Caco-2 (cell line): ENCODE measurements around the gene POLD1. TPM values are rescaled to one million over a fixed set of nuclear protein-coding genes. Genes with fewer than 3 reads are reported as not detected.

Experiments
- BruUV-seq: library from RNA; stranded (reverse); fragments of 400-500 nt; replicated peaks from 2 replicates; lab custom pipeline; 2021; lab: Mats Ljungman, UMichigan
- CTCF ChIA-PET: fragments of 300-600 bp; sonication (Branson Sonifier 250); formaldehyde crosslinking; loops from one replicate; lab custom pipeline; 2022; ENCODE audit warnings: antibody characterized with exemption; lab: Charles Lee
- POLR2A ChIA-PET: fragments of 300-600 bp; sonication (Branson Sonifier 250); formaldehyde crosslinking; loops from one replicate; lab custom pipeline; 2022; ENCODE audit warnings: antibody characterized with exemption; lab: Charles Lee
- DNase-seq, 2 experiments: peaks; one replicate each; pipeline versions ENCODE4 v3.0.0 to v3.0.0-alpha.2; 2020 to 2022
- H3K27me3 ChIP-seq: replicated peaks from 2 replicates; pipeline ENCODE4 v1.6.0; 2011; ENCODE audit warnings: low read length; ENCODE audit not compliant: control insufficient read depth, insufficient read depth
- H3K36me3 ChIP-seq: 2 replicates; pipeline ENCODE4 v1.5.1; 2011; ENCODE audit warnings: low read length; ENCODE audit not compliant: control insufficient read depth, insufficient read depth
- H3K4me1 ChIP-seq: fragments of 250-450 bp; sonication (Bioruptor Pico); 2 replicates; pipeline ENCODE4 v1.5.1; 2020; ENCODE audit warnings: mild to moderate bottlenecking
- H3K4me3 ChIP-seq: 2 replicates; pipeline ENCODE4 v1.5.1; 2011; ENCODE audit warnings: low read depth, mild to moderate bottlenecking, control low read depth, low read length
- H3K9me3 ChIP-seq: fragments of 250-450 bp; sonication (Bioruptor Pico); 2 replicates; pipeline ENCODE4 v1.5.1; 2020; ENCODE audit warnings: mild to moderate bottlenecking, moderate library complexity
- H3K27ac Mint-ChIP-seq: one replicate; pipeline ENCODE4 v1.8.0; 2022; ENCODE audit warnings: mixed read lengths; ENCODE audit not compliant: unreplicated experiment
- H3K27me3 Mint-ChIP-seq: one replicate; pipeline ENCODE4 v1.8.0; 2022; ENCODE audit warnings: mixed read lengths; ENCODE audit not compliant: insufficient read depth, unreplicated experiment
- H3K36me3 Mint-ChIP-seq: one replicate; pipeline ENCODE4 v1.8.0; 2022; ENCODE audit warnings: mild to moderate bottlenecking, mixed read lengths; ENCODE audit not compliant: insufficient read depth, unreplicated experiment
- H3K4me1 Mint-ChIP-seq: one replicate; pipeline ENCODE4 v1.8.0; 2022; ENCODE audit warnings: low read depth, mixed read lengths; ENCODE audit not compliant: unreplicated experiment
- H3K4me3 Mint-ChIP-seq: one replicate; pipeline ENCODE4 v1.8.0; 2022; ENCODE audit warnings: mild to moderate bottlenecking, moderate library complexity, mixed read lengths; ENCODE audit not compliant: unreplicated experiment
- H3K9me3 Mint-ChIP-seq: one replicate; pipeline ENCODE4 v1.8.0; 2022; ENCODE audit warnings: mixed read lengths; ENCODE audit not compliant: unreplicated experiment
- intact Hi-C: fragments of 100-400 bp; cut with micrococcal nuclease; formaldehyde crosslinking; loops from one replicate; pipeline ENCODE4 v1.10.0; 2022; ENCODE audit not compliant: unreplicated experiment
- total RNA-seq: library from RNA; stranded (reverse); gene quantifications from 2 replicates; pipeline ENCODE4 v1.2.3, GENCODE V29; 2022
- TF ChIP-seq, protein P1 (sequence below), 2 experiments: fragments of 200-600 bp in 1 of 2; IDR thresholded peaks; 1 replicate in 1 of 2; 2 replicates in 1 of 2; pipeline versions ENCODE4 v1.5.1 to v1.8.0; 2011 to 2022; ENCODE audit warnings: antibody characterized with exemption in 1 of 2, control low read depth in 1 of 2, inconsistent platforms in 1 of 2, low read depth in 1 of 2, low read length in 1 of 2, mild to moderate bottlenecking in 1 of 2, moderate library complexity in 1 of 2; ENCODE audit not compliant: insufficient read depth in 1 of 2, severe bottlenecking in 1 of 2, unreplicated experiment in 1 of 2

Gene POLD1
- total RNA-seq, 1 experiment from 2014 or later = 128 TPM

DNA sequence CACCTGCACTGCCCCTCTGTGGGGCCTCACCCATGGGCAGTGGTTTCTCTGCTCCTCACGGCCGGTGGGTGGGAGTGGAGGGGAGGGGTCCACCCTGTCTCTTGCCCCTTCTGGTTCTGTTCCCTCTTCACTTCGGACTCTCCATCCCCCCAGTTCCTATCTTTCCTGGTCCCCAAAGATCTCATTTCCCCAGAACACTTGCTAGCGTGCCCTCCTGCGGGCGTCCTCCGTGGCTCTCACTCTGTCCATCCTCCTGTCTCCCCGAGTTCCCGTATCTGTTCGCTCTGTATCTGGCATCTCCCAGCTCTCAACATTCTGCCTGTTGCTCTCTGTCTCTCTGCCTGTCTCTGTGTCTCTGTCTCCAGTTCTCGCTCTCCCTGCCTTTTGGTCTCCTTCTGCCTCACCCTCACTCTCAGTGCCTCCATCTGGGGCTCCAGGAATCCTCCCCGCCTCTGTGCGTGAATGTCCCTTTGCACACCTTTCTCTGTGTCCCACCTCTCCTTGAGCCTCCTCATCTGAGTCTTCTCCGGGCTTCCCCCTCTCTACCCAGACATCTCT, 35.0 kb downstream of the POLD1 start:
- H3K4me3 ChIP-seq = no peak overlapping the region
- H3K27me3 Mint-ChIP-seq = no peaks in the 10 kb centered on the region
- H3K27ac Mint-ChIP-seq = no peak overlapping the region
- no peak overlapping the region for H3K4me3 Mint-ChIP-seq
- peaks cover 18% of the 10 kb centered on the region for H3K4me1 Mint-ChIP-seq
- H3K36me3 ChIP-seq = no peaks in the 10 kb centered on the region
- TF ChIP-seq, protein P1, sequence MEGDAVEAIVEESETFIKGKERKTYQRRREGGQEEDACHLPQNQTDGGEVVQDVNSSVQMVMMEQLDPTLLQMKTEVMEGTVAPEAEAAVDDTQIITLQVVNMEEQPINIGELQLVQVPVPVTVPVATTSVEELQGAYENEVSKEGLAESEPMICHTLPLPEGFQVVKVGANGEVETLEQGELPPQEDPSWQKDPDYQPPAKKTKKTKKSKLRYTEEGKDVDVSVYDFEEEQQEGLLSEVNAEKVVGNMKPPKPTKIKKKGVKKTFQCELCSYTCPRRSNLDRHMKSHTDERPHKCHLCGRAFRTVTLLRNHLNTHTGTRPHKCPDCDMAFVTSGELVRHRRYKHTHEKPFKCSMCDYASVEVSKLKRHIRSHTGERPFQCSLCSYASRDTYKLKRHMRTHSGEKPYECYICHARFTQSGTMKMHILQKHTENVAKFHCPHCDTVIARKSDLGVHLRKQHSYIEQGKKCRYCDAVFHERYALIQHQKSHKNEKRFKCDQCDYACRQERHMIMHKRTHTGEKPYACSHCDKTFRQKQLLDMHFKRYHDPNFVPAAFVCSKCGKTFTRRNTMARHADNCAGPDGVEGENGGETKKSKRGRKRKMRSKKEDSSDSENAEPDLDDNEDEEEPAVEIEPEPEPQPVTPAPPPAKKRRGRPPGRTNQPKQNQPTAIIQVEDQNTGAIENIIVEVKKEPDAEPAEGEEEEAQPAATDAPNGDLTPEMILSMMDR (IDR thresholded peaks at IDR 0.05; ENCODE audit: insufficient read depth in 1 of 2, low read depth in 1 of 2, low read length in 1 of 2, severe bottlenecking in 1 of 2, unreplicated experiment in 1 of 2) = no peak
- H3K4me1 ChIP-seq = peaks cover 11% of the 10 kb centered on the region; the same call in 1 of the 2 replicates
- no peaks in the 10 kb centered on the region for H3K9me3 ChIP-seq
- no peaks in the 10 kb centered on the region for H3K27me3 ChIP-seq
- CTCF ChIA-PET = no interaction called here
- POLR2A ChIA-PET = no interaction called here
- BruUV-seq = no TSS peak
- intact Hi-C loops = no loop called here
- no peak for DNase-seq
- H3K36me3 Mint-ChIP-seq = peaks cover 23% of the 10 kb centered on the region
- no peaks in the 10 kb centered on the region for H3K9me3 Mint-ChIP-seq

DNA sequence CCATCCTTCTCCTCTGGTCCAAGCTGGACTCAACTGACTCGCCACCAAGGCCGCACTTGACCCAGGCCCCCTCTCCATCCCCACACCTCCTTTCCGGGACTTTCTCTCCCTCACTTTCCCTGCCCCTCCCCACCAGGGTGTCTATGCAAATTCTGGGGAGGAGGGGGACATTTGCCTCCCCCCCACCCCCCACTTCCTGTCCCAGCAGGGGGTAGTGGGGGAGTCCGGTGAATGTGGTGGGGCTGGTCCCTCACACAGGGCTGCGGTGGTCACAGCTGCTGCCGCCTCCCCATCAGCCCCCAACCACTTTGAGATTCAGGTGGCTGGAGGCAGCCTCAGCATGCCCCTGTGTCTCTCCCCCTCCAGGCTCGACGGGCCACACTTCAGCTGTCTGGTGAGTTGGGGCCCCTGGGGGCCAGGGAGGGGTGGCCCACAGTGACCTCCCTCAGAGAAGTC, 35.5 kb downstream of the POLD1 start:
- POLR2A ChIA-PET = no interaction called here
- H3K27me3 Mint-ChIP-seq = no peaks in the 10 kb centered on the region
- no peaks in the 10 kb centered on the region for H3K9me3 Mint-ChIP-seq
- peaks cover 18% of the 10 kb centered on the region for H3K36me3 Mint-ChIP-seq
- H3K4me1 Mint-ChIP-seq = peaks cover 18% of the 10 kb centered on the region
- CTCF ChIA-PET = no interaction called here
- Histone ChIP-seq H3K4me1 (peaks cover 11% of the 10 kb centered on the region; the same call in 1 of the 2 replicates), H3K9me3 (no peaks in the 10 kb centered on the region), H3K27me3 (no peaks in the 10 kb centered on the region), H3K36me3 (no peaks in the 10 kb centered on the region), H3K4me3 (no peak overlapping the region)
- BruUV-seq = no TSS peak
- intact Hi-C loops = no loop called here
- no peak overlapping the region for H3K4me3 Mint-ChIP-seq
- no peak for DNase-seq
- H3K27ac Mint-ChIP-seq = no peak overlapping the region
- TF ChIP-seq, protein P1 (IDR thresholded peaks at IDR 0.05; ENCODE audit: insufficient read depth in 1 of 2, low read depth in 1 of 2, low read length in 1 of 2, severe bottlenecking in 1 of 2, unreplicated experiment in 1 of 2) = no peak

DNA sequence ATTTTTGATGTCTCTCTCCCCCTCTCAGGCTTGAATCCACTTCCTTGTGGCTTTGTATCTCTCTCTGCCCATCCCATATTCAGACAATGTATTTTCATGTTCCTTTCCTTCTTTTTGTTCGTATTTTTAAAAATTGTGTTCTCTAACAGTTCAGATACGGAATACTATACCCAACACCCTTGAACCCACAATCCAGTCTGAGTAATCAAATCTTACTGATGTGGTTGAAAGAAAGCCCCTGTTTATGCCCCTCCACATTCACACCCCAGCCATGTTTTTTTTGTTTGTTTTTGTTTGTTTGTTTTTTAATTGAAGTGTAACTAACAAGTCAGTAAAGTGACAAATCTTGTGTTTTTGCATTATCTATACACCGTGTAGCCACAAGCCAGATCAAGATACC, 36.0 kb downstream of the POLD1 start:
- peaks cover 13% of the 10 kb centered on the region for H3K36me3 Mint-ChIP-seq
- intact Hi-C loops = no loop called here

More for the DNA sequence above, 36.0 kb downstream of the POLD1 start:
- H3K4me3 Mint-ChIP-seq = no peak overlapping the region
- no peaks in the 10 kb centered on the region for H3K9me3 Mint-ChIP-seq
- ChIA-PET POLR2A (interaction anchor here (0.5 kb wide), 1 partner anchor 113 kb away, joined by 3 read pairs; no protein-coding TSS in a partner anchor), CTCF (no interaction called here)
- peaks cover 18% of the 10 kb centered on the region for H3K4me1 Mint-ChIP-seq
- no peaks in the 10 kb centered on the region for H3K27me3 Mint-ChIP-seq
- H3K4me3 ChIP-seq = no peak overlapping the region
- H3K36me3 ChIP-seq = no peaks in the 10 kb centered on the region
- no peak for DNase-seq
- H3K27ac Mint-ChIP-seq = no peak overlapping the region
- peaks cover 11% of the 10 kb centered on the region; the same call in 1 of the 2 replicates for H3K4me1 ChIP-seq
- TF ChIP-seq, protein P1 (IDR thresholded peaks at IDR 0.05; ENCODE audit: insufficient read depth in 1 of 2, low read depth in 1 of 2, low read length in 1 of 2, severe bottlenecking in 1 of 2, unreplicated experiment in 1 of 2) = no peak
- BruUV-seq = no TSS peak
- H3K9me3 ChIP-seq = no peaks in the 10 kb centered on the region
- H3K27me3 ChIP-seq = no peaks in the 10 kb centered on the region
